LNCaP clone FGC (cell line): ENCODE data around the gene RTN4R.

Source experiments
- DNase-seq: peaks from one replicate; pipeline ENCODE4 v3.0.0-alpha.2; 2011; ENCODE audit warnings: low read depth
- H3K4me3 ChIP-seq: 2 replicates; pipeline ENCODE4 v1.5.1; 2011; ENCODE audit warnings: mild to moderate bottlenecking, low read depth, low read length, control low read depth
- TF ChIP-seq, protein P1 (sequence below): IDR thresholded peaks from 2 replicates; pipeline ENCODE4 v1.5.1; 2012; ENCODE audit warnings: mild to moderate bottlenecking; ENCODE audit not compliant: control insufficient read depth, insufficient read depth; ENCODE audit errors: extremely low read depth

Gene RTN4R

DNA sequence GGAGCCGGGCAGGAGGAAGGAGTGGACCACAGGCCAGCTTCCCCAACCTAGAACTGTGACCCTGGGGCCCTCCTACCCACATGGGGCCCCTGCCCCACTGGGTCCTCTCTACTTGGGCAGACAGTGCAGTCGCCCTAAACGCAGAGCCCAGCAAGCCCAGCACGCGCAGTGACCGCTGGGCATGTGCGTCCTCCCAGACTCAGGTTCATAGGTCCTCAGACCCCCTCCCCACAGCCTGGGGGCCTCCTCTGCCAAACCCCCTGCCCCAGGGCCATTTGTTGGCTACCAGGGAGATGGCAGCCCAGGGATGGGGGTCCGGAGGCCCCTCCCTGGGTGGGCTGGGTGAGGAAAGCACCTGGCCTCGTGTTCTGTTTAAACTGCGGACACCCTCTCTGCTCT is 23.9 kb downstream of the RTN4R start:
- H3K4me3 ChIP-seq = no peak overlapping the region
- TF ChIP-seq, protein P1, sequence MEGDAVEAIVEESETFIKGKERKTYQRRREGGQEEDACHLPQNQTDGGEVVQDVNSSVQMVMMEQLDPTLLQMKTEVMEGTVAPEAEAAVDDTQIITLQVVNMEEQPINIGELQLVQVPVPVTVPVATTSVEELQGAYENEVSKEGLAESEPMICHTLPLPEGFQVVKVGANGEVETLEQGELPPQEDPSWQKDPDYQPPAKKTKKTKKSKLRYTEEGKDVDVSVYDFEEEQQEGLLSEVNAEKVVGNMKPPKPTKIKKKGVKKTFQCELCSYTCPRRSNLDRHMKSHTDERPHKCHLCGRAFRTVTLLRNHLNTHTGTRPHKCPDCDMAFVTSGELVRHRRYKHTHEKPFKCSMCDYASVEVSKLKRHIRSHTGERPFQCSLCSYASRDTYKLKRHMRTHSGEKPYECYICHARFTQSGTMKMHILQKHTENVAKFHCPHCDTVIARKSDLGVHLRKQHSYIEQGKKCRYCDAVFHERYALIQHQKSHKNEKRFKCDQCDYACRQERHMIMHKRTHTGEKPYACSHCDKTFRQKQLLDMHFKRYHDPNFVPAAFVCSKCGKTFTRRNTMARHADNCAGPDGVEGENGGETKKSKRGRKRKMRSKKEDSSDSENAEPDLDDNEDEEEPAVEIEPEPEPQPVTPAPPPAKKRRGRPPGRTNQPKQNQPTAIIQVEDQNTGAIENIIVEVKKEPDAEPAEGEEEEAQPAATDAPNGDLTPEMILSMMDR = no peak
- DNase-seq = no peak

DNA sequence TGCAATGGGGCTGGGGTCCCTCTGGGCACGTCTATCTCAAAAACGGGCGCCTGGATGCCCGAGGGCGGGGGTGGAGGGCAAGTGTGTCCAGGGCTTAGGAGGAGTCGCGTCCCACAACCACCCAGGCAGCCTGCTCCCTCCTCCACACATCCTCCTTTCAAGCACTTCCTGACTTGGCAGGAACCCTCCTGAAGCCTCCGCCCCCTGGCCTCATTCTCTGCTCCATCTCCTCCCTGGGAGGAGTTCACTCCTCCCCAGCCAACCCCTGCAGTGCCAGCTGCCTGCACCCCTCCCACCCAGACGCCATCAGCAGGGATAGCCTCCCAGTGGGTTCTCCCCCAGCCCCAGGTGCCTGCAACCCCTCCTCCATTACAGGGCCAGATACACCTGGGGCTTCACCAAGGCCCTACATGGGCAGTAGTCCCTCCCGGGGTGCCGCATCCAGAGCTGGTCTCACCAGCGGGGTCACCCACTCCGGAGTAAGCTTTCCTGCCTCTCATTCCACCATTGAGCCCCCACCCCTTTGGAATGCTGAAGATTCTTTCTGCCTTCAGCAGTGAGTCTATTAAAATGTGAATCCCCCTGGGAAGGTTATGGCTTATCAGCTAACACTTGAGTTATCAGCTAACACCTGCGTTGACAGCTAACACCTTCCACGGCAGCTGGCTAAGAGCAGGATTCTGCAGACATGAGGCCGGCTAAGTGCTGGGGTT is 24.4 kb downstream of the RTN4R start:
- no peak for DNase-seq
- H3K4me3 ChIP-seq = 0 out of 2 replicates have a peak overlapping the region, but pooled peaks have one; percentile 3
- TF ChIP-seq, protein P1 = no peak

DNA sequence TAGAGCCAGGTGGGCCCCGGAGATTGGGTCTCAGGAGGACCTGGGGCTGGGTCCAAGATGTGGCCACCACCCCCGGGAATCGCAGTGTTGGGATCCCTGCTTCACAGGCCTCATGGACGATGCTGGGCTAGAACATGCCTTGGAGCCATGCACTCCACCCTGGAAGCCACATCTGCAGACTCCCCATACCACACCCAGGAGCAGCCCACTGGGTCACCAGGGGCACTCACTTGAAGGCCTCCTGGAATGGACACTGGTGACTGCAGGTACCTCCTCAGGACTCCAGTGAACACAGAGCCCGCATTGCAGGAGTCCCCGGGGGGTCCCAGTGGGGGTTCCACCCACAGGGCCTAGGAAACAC is 25.0 kb downstream of the RTN4R start:
- 0 out of 2 replicates have a peak overlapping the region, but pooled peaks have one; percentile 3 for H3K4me3 ChIP-seq
- DNase-seq = no peak
- TF ChIP-seq, protein P1 = no peak

DNA sequence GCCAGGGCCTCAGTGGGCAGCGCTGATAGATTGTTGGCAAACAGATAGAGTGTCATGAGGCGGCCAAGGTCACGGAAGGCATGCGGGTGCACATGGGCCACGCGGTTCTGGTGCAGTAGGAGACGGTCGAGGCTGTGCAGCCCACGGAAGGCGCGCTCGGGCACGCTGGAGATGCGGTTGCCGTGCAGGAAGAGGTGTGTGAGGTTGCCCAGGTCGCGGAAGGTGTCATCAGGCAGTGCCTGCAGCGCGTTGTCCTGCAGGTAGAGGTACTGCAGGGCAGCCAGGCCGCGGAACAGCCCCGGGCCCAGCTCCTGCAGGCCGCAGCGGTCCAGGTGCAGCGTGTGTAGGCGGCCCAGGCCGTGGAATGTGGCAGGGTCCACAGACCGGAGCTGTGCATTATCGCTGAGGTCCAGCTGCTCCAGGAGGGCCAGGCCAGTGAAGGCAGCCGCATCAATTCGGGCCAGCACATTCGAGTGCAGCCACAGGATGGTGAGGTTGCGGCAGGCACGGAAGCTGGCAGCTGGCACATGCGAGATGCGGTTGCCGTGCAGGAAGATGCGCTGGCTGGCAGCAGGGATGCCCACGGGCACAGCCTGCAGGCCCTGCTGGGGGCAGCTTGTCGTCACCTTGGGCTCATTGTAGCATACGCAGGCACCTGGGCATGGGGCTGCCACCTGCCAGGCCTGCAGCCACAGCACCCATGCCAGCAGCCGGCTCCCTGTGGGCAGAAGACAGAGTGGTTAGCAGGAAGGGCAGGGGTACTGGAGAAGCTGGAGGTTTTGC is 25.5 kb downstream of the RTN4R start:
- H3K4me3 ChIP-seq = no peak overlapping the region
- DNase-seq = no peak
- TF ChIP-seq, protein P1 = no peak

DNA sequence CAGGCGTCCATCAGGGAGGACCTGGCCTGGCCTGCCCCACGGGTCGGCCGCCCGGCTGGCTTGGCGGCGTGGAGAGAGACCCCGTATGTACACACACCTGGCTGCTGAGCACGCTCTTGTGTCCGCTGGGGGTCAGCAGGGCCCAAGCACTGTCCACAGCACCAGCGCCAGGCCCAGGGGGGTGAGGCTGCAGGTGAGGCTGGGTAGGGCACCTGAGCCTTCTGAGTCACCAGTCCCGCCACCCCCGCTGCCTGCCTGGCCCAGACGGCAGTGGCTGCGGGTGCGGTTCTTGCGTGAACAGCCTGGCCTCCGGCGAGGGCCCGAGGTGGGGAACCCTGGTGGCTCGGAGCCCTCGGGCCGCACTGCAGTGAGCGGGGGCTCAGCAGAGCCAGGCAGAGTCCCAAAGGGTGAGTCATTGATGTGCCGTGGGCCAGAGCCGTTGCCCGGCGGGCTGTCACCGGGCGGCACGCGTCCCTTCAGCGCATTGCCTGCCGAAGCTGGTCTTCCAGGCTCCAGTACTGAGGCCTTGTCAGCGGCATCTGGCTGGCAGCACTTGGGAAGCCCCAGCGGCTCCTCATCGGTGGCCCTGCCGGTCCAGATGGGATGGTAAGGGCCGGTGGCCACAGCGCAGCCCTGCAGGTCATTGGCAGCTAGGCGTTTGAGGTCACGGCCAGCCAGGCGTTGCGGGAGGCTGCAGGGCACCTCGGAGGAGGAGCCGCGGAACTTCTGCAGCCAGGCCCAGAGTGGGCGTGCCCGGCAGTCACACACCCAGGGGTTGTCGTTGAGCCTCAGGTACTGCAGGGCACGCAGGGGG is 26.3 kb downstream of the RTN4R start:
- no peak overlapping the region for H3K4me3 ChIP-seq
- no peak for DNase-seq
- TF ChIP-seq, protein P1 = no peak

DNA sequence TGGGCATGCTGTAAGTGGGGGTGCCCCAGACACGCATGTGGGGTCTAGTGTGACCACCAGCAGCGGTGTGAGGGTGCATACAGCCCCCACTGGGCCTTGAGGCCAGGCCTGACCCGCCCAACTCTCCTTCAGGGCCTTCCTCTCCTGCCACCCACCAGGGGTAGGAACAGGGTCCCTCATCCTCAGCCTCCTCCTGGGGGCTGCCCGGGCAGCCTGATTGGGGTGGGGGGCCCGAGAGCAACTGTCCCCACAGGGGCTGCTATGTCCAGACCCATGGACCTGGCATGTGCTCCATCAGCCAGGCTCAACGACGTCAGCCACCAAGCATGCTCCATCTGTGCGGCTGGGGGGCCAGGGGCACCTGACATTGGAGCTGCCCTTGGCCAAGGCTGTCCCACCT is 27.2 kb downstream of the RTN4R start:
- DNase-seq = no peak
- TF ChIP-seq, protein P1 = no peak

More for the DNA sequence above, 27.2 kb downstream of the RTN4R start:
- H3K4me3 ChIP-seq = no peak overlapping the region
